Ureter (tissue), 1 donor: ENCODE measurements around the gene SYPL1. TPM values are rescaled to one million over a fixed set of nuclear protein-coding genes. Genes with fewer than 3 reads are reported as not detected.

Experiments used
- DNase-seq: peaks from one replicate; pipeline ENCODE4 v3.0.0-alpha.2; 2020; ENCODE audit warnings: low spot score
- total RNA-seq: library from RNA; stranded (reverse); gene quantifications from one replicate; pipeline ENCODE4 v1.2.4, GENCODE V29; 2023
- donor health status: DM: yes; HTN: yes; CAD: no.

The SYPL1 gene
- total RNA-seq, 1 donor from 2014 or later: 169 TPM

GRCh38 chr7:106065575-106066500 lies 46.3 kb downstream of the SYPL1 start:
- no peak for DNase-seq

DNA sequence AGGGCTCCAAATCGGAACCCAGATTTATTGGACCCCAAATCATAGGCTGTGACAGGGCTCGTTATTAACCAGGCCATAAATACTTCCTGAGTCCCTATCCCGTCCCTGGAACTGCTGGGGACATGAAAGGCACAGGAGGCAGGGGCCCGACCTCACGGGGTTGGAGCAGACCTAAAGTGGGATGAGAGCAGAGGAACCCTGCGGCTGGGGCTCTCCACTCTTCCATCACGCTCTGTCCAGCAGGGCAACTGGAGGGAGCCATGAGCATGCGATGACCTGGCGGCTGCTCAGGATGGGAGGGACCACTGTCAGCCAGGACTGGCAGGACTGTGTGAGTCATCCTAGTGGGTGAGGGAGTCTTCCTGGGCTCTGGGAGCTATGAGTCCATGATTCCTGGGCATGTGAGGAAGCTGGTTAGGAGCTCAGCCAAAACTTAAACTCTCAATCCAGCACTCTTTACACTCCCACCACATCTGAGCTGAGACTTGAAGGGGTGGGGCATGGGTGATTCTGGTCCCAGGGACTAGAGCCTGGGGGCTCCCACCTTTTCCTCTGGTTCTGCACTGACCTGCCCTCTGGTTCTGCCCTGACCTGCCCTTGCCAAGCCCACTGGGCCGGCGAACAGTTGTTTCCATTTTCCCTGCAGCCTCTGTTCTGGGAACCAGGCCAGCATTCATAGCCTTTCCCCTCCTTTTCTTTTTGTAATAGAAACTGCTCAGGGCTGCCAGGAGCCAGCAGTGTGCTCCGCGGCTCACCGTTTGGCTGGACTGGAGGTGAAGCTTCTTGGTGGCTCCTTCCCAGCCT lies 47.1 kb downstream of the SYPL1 start:
- peak; percentile 88 for DNase-seq

DNA sequence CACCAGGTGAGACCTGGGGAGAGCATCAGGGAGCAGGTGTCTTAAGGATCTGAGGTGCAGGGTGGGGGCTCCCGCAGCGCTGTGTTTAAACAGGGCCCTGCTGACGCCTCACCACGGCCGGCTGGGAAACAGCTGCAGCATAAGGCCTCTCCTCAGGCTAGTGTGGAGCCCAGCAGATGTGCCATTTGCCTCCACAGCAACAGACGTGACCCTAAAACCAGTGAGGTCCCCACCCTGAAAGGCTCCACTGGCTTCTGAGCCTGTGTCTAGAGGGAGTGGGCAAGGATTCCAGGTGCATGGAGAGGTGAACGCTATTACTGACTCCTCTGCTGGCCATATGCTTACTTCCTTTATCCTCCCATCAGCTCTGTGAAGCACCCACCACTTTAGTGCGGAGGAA lies 47.8 kb downstream of the SYPL1 start:
- DNase-seq: no peak

GRCh38 chr7:106063692-106064091 lies 48.4 kb downstream of the SYPL1 start:
- no peak for DNase-seq

DNA sequence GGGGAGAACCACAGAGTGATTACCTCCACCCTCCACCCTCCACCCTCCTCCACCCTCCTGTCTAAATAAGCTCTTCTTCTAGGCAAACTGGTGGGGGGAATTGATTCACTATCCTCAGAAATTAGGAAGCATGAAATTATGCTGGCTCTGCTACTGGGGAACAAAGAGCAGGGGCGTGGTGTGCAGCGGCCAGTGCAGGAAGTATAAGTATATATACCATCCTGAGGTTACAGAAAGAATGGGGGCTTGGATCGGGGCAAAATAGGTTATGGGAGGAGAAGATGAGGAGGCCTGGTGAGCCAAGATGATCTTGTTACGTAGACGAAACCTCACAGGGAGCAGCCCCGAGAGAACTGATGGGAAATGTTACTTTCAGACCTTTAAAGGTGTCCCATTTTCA lies 49.1 kb downstream of the SYPL1 start:
- no peak for DNase-seq

- no peak for DNase-seq
Measured at GRCh38 chr7:106062521-106062931, 49.6 kb downstream of the SYPL1 start.

DNA sequence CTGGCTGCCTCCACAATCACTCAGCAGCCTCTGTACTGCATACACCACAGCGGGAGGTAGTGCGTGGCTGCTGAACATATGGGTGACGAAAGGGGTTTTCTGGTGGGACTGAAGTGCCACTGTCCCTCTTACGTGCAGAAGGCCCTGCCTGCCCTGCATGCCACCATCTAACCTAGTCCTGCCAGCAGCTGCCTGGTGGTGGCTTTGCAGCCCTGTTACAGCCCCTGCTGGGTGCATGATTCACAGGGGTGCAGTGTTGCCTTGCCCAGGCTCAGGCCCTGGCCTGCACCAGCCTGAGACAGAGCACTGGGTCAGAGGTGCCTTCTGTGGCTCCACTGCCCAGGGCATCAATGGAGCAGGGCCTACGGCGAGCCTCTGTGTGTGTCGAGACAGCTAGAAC lies 50.1 kb downstream of the SYPL1 start:
- no peak for DNase-seq

DNA sequence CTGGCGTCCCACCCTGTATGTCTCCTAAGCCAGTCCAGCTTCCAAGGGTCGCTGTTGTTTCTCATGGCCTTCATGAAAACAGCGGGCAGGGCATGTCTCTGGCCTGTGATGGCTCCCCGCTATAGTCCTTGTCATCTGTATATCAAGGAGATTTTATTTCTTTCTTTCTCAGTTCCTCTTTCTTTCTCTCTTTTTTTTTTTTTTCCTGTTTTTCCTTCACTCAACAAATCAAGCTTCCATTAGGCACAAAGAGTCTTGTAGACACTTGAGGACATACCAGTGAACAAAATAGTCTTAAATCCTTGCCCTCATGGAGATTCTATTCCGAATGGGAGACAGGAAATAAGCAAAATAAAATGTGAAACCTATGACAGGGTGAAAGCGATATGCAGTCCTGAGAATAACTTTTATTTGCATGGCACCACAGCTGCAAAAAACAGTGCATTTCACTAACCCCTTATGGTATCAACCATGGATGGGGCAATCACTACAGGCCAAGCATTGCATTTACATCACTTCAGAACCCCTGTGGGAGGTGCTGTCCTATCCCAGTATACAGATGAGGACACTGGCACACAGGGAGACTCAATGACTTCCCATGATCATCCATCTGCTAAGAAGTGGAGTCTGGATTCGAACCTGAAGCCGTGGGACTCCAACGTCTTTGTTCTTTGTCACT lies 50.7 kb downstream of the SYPL1 start:
- no peak for DNase-seq

GRCh38 chr7:106060394-106060920 lies 51.7 kb downstream of the SYPL1 start:
- no peak for DNase-seq

DNA sequence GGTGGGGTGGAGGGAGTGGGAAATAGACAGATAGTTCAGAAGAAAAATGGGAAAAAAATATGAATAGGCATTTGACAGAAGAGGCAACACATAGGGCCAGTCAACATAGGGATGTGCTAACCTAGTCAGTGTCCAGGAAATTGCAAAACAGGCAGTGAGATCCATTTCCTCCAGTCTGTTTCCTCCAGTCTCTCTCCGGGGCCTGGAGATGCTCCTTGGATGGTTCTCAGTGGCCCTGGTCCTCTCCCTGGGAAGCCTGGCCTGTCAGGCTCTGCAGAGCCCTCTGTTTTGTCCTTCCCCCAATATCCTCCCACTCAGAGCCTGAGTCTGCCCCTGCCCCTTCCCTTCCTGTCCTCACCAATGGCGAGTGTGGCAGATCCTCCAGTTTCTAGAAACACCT lies 52.6 kb downstream of the SYPL1 start:
- DNase-seq: no peak

- DNase-seq: no peak
Measured at GRCh38 chr7:106058928-106059324, 53.2 kb downstream of the SYPL1 start.

- DNase-seq: peak; percentile 88
Measured at GRCh38 chr7:106057962-106058927, 53.9 kb downstream of the SYPL1 start.

DNA sequence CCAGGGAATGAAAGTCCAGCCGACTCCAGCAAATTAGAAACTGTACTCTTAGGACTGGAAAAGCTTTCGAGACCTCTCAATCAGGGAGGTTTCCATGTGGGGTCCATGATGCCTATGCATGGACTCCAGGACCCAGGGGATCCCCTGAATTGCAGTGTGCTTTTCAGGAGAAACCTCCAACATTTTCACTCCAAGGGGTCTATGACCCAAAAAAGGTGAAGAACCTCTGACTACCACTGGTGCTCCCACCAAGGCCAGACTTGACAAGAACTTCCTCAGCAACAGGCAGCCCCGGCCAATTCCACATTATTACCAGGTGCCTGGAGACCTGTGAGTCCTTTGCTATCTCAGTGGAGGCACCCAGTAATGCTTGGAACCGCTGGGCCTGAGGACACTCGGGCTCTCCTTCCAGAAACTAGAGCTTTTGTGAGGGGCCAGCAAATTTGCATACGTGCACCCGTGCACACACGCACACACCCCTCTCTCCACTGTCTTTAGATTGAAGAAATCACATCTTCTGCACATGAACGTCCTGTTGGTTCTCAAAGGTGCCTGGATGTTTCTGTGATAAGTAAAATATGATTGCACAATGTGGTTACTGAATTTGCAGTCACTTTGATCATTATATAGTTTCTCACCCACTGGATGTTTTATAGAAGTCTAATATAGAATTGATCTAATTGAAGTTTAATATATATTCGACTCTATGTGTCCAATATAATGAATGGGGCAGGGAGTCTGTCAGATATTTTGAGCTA lies 54.7 kb downstream of the SYPL1 start:
- no peak for DNase-seq

GRCh38 chr7:106056513-106057203 lies 55.5 kb downstream of the SYPL1 start:
- DNase-seq: peak; percentile 80

GRCh38 chr7:106054971-106055532 lies 57.1 kb downstream of the SYPL1 start:
- DNase-seq: no peak

- no peak for DNase-seq
Measured at GRCh38 chr7:106054156-106054910, 57.8 kb downstream of the SYPL1 start.

GRCh38 chr7:106053109-106053508 lies 59.0 kb downstream of the SYPL1 start:
- DNase-seq: no peak

DNA sequence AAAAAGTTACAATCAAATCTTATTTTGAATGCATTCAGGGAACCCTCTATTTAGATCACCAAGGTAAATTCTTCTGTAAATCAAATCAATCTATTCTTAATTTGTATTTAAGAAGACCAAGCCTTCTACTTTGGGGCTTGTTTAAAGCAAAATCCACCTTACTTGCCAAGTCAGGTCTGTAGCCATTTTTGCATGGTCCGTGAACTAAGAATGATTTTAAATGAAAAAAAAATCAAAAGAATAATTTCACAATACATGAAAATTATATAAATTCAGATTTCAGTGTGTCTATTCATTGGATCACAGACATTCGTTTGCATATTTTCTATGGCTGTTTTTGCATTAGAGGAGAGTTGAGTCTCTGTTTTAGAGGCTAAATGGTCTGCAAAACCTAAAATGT lies 59.4 kb downstream of the SYPL1 start:
- DNase-seq: no peak
